ENCODE results near the gene GPM6B. TPM values are rescaled to one million over a fixed set of nuclear protein-coding genes. Genes with fewer than 3 reads are reported as not detected.

GPM6B gene
- under 0.01 and 0.33 TPM in 2 replicates for total RNA-seq

GRCh38 chrX:13816643-13817627 is at the start of gene GPM6B:
GPM6B (minus strand) TSS chrX:13817093; CDS start chrX:13816904, 189 bp downstream.

GRCh38 chrX:13734278-13735172 is 82.4 kb downstream of the GPM6B start, which contains the start of the genes OFD1 and TRAPPC2:
OFD1 (plus strand) TSS chrX:13734748; CDS start chrX:13735072, 324 bp downstream.
TRAPPC2 (minus strand) TSS chrX:13734620; CDS start chrX:13719963, 14,657 bp downstream.

Other genes with a start within 250 kb of the GPM6B start
- not detected in 2 replicates for gene EGFL6, start 247.5 kb downstream of the GPM6B start, total RNA-seq
- 1.3 and 2.2 TPM in 2 replicates for gene TCEANC, start 164.0 kb downstream of the GPM6B start, total RNA-seq
- gene RAB9A, start 128.0 kb downstream of the GPM6B start, total RNA-seq: 13.4 and 23.1 TPM in 2 replicates
- gene TRAPPC2, start 82.5 kb downstream of the GPM6B start, total RNA-seq: 13.4 and 14.1 TPM in 2 replicates
- 9.1 and 12.0 TPM in 2 replicates for gene OFD1, start 82.3 kb downstream of the GPM6B start, total RNA-seq
- gene GEMIN8, start 212.8 kb upstream of the GPM6B start, total RNA-seq: 13.0 and 15.7 TPM in 2 replicates